Measurements from ENCODE around the gene ZNF362. TPM values are rescaled to one million over a fixed set of nuclear protein-coding genes. Genes with fewer than 3 reads are reported as not detected.

The ZNF362 gene
- total RNA-seq, 2 experiments from 2014 or later, result 8.7 to 12.9 TPM

DNA sequence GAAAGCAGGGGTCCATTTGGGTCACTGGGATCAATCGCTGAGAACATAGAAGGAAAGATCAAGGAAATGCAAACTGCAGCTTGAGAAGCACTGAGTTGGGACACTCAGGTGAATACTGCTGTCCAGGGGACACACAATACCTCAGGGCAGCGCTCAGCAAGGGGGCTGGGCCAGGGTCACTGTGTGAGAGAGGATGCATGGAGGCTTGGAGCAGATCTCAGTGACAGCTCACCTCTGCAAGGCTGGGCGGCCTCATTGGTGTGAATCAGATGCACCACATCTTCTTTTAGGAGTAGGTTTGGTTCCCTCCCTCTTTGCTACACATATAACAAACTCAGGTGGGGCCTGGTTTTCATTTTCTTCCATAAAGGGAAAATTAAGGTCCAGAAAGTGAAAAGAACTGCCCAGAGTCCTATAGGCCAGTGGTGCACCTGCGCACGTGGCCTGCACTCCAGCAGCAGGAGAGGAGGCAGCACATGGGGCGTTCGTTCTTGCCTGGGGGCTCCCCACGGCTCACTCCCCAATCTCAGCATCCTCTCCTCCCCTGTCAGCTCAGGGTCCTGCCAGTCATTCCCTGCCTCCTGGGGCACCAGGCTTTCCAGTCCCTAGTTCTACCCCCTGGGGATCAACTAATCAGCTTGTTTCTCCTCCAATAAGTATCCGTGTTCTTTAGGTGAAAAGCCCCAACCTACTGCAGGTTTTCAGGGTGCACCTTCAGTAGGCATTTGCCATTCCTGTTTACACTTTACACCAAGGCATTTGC lies 63.1 kb downstream of the ZNF362 start:
- H3K4me3 Mint-ChIP-seq, result no peak overlapping the region
- intact Hi-C loops (cut with micrococcal nuclease), result no loop called here
- peaks cover 7% of the 10 kb centered on the region for H3K36me3 Mint-ChIP-seq
- ChIA-PET POLR2A (interaction anchor here (0.9 kb wide), 1 partner anchor 17 kb away, joined by 4 read pairs; no protein-coding TSS in a partner anchor), CTCF (interaction anchor here (1.0 to 1.4 kb wide), 3 partner anchors 24 to 152 kb away, joined by 3 to 4 read pairs (median 3); no protein-coding TSS in a partner anchor)
- no peak overlapping the region for H3K27ac Mint-ChIP-seq
- DNase-seq, result no peak
- no peaks in the 10 kb centered on the region for H3K27me3 Mint-ChIP-seq
- H3K4me1 Mint-ChIP-seq (ENCODE audit: low read depth), result peaks cover 5% of the 10 kb centered on the region
- no peaks in the 10 kb centered on the region for H3K9me3 Mint-ChIP-seq

DNA sequence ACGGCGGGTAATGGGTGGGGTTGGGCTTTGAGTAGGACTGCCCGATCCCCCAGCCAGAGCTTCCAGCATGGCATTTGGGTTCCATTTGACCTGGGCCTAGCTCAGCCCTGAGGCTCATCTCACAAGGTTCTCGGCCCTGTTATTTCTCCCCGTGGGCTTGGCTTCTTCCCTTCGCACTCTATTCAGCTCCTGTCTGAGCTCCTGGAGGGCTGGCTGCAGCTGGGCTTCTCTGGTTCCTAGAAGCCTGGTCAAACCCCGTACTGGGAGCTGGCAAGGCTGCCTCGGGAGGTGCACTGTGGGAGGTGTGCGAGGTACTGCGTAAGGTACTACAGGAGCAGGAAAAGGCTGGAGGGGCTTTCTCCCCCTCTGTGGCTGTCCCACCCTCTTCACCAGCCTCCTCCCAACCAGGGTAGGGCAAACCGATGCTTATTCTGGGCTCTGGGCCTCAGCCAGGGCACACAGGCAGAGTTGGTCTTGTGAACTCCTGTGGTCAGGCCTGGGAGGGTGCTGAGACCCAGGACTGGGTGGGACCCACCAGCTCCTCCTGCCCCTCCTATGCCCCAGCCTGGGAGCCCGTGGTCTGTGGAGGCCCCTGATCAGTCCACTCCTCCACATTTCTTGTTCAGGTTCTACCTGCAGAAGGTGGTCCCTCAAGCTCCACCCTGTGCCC lies 63.8 kb downstream of the ZNF362 start:
- no peaks in the 10 kb centered on the region for H3K9me3 Mint-ChIP-seq
- H3K36me3 Mint-ChIP-seq, result peaks cover 8% of the 10 kb centered on the region
- no peak overlapping the region for H3K27ac Mint-ChIP-seq
- no peak for DNase-seq
- peaks cover 5% of the 10 kb centered on the region for H3K4me1 Mint-ChIP-seq (ENCODE audit: low read depth)
- intact Hi-C loops (cut with micrococcal nuclease), result no loop called here
- no peak overlapping the region for H3K4me3 Mint-ChIP-seq
- POLR2A ChIA-PET, result interaction anchor here (0.6 to 0.9 kb wide), 2 partner anchors 16 to 1609 kb away, joined by 3 to 4 read pairs; no protein-coding TSS in a partner anchor
- no peaks in the 10 kb centered on the region for H3K27me3 Mint-ChIP-seq
- CTCF ChIA-PET, result interaction anchor here (1.2 to 1.4 kb wide), 2 partner anchors 25 to 151 kb away, joined by 3 to 4 read pairs; no protein-coding TSS in a partner anchor

DNA sequence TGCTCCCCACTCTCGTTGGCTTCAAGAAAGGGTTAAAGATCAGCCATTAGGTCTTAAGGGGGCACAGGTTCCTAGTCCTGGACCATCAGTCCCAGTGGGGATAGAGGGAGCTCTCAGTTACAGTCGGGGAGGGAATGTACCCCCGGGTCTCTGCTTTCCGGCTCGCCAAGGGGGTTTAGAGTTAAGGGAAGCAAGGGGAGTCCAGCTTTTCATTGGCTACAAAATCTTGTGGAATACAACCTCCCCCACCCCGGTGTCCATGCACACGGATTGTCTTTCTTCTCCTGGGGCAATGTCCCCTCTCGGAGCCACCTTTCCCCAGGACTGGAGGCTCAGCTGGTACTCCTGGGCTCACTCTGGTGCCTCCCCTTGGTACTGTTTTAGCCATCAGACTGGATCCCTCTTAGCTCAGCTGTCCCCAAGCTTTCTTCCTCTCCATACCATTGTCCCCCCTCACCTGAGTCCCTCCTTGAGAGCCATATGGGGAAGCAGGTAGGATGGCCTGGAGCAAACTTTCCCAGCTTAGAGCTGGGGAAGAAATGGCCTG lies 64.4 kb downstream of the ZNF362 start, which contains the start of gene A3GALT2:
TSS of gene A3GALT2 (minus strand) at position 480 of the 547 bp plus-strand sequence. CDS start at position 480, 0 bp downstream.
- intact Hi-C loops (cut with micrococcal nuclease), result no loop called here
- POLR2A ChIA-PET, result interaction anchor here (0.6 kb wide), 1 partner anchor 1608 kb away, joined by 3 read pairs; no protein-coding TSS in a partner anchor
- CTCF ChIA-PET, result interaction anchor here (1.4 kb wide), 1 partner anchor 150 kb away, joined by 3 read pairs; no protein-coding TSS in a partner anchor

DNA sequence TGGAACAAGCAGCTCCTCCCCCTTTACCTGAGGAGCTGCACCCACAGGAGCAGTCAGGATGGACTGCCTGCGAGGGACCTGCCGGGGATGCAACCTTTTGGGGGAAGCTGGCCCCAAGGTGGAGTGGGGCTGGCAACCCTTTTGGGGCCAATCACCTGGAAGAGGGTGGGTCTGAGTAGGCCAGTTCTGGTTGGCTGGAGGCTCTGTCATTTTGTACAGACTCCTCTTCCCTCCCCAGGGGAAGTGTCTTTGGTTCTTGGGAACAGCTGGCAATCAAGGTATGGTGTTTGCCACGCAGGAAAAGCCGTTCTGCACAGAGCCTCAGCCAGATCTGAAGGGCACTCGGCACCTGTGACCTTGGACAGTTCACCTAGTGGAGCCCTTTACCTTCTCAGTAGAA lies 64.9 kb downstream of the ZNF362 start:
- Mint-ChIP-seq H3K27me3 (no peaks in the 10 kb centered on the region), H3K9me3 (no peaks in the 10 kb centered on the region), H3K4me3 (no peak overlapping the region), H3K27ac (no peak overlapping the region), H3K4me1 (ENCODE audit: low read depth) (no peaks in the 10 kb centered on the region), H3K36me3 (peaks cover 17% of the 10 kb centered on the region)
- intact Hi-C loops (cut with micrococcal nuclease), result no loop called here
- DNase-seq, result no peak
- ChIA-PET CTCF (no interaction called here), POLR2A (interaction anchor here (0.6 kb wide), 1 partner anchor 1608 kb away, joined by 3 read pairs; no protein-coding TSS in a partner anchor)

More for the DNA sequence above, 64.4 kb downstream of the ZNF362 start, which contains the start of gene A3GALT2:
- Mint-ChIP-seq H3K27me3 (no peaks in the 10 kb centered on the region), H3K4me3 (no peak within 1 kb of the TSS), H3K4me1 (ENCODE audit: low read depth) (peaks cover 2% of the 10 kb centered on the region), H3K9me3 (no peaks in the 10 kb centered on the region), H3K27ac (no peak within 1 kb of the TSS), H3K36me3 (peaks cover 12% of the 10 kb centered on the region)
- DNase-seq, result no peak

DNA sequence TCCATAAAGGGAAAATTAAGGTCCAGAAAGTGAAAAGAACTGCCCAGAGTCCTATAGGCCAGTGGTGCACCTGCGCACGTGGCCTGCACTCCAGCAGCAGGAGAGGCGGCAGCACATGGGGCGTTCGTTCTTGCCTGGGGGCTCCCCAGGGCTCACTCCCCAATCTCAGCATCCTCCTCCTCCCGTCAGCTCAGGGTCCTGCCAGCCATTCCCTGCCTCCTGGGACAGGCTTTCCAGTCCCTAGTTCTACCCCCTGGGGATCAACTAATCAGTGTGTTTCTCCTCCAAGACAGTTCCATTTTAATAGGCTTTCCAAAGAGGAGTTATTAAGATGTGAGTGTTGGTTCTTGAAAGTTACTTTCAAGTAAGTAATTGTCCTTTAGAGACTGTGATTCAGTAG lies 65.8 kb downstream of the ZNF362 start:
- no peaks in the 10 kb centered on the region for H3K27me3 Mint-ChIP-seq
- no peak for DNase-seq
- peaks cover 21% of the 10 kb centered on the region for H3K36me3 Mint-ChIP-seq
- no peak overlapping the region for H3K27ac Mint-ChIP-seq
- H3K9me3 Mint-ChIP-seq, result no peaks in the 10 kb centered on the region
- H3K4me3 Mint-ChIP-seq, result no peak overlapping the region
- ChIA-PET CTCF (no interaction called here), POLR2A (no interaction called here)
- H3K4me1 Mint-ChIP-seq (ENCODE audit: low read depth), result no peaks in the 10 kb centered on the region
- intact Hi-C loops (cut with micrococcal nuclease), result no loop called here

DNA sequence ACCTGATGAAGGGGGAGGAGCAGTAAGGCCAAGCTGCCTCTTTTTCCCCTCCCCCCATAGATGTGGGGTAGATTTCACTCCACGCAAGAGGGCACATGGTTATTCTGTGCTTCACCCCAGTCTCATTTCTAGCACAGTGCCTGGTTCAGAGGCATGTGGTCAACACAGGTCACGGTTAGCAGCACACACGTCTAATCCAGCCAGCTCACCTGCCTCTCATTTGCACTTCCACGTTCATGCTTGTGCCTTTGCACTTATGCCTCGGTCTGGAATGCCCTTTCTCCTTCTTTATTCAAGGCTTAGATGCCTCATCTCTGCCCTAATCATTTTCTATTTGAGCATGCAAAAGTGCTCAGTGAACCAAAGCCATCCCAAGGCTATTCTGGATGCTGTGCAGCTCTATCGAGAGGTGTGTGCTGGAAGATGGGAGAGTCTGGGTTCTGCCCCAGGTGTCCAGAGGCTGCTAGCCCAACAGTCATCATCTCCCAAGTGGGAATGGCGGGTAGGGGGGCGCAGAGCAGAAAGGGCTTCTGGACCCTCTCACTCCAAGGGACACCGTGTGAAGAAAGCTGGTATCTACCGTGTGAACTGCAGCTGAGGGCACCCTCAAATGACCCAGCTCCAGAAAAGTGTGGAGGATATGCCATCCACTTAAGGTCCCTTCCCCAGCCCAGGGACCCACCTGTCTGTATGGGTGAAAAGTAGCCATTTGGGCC lies 66.7 kb downstream of the ZNF362 start:
- ChIA-PET POLR2A (no interaction called here), CTCF (interaction anchor here (1.0 to 1.5 kb wide), 2 partner anchors 28 to 290 kb away, joined by 3 to 5 read pairs; no protein-coding TSS in a partner anchor)
- Mint-ChIP-seq H3K36me3 (peaks cover 21% of the 10 kb centered on the region), H3K27ac (no peak overlapping the region), H3K4me3 (no peak overlapping the region), H3K9me3 (no peaks in the 10 kb centered on the region), H3K4me1 (ENCODE audit: low read depth) (no peaks in the 10 kb centered on the region), H3K27me3 (no peaks in the 10 kb centered on the region)
- intact Hi-C loops (cut with micrococcal nuclease), result no loop called here
- DNase-seq, result no peak

DNA sequence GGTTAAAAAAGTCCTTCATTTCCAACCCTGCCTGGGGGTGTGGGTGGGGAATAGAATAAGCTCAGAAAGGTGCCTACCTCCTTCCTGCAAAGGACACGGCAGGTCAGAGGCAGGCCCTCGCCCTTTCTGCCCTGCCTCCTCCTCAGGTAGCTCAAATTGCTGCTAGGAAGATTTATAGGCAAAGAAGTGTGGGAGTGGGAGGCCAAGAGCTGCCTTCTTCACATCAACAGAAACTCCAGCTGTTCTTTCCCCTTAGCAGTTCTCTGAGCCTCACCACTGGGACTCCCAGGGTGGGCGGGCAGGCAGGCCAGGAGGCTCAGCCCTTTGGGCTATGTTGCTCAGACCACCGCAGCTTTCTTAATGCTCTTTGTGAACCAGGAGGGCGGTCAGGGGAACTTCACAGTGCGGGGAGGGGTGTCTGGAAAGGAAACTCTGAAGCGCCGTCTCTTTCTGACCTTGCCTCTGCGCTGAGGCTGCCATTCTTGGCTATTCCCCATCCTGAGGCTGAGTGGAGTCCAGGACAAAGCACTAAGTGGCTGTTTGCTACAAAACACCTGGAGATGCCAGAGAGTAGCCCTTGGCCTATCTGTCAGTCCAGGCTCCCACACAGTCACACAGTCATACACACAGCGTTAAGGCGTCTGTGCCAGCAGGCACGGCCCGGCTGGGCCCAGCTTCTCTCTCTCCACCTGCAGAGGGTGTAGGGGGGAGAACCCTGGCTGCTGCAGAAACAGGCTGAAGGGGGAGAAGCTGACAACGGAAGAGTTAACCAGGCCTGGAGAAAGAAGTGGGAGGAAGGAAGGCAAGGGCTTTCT lies 67.6 kb downstream of the ZNF362 start:
- Mint-ChIP-seq H3K27ac (no peak overlapping the region), H3K4me3 (no peak overlapping the region), H3K36me3 (peaks cover 27% of the 10 kb centered on the region), H3K4me1 (ENCODE audit: low read depth) (no peaks in the 10 kb centered on the region), H3K27me3 (no peaks in the 10 kb centered on the region), H3K9me3 (no peaks in the 10 kb centered on the region)
- no peak for DNase-seq
- intact Hi-C loops (cut with micrococcal nuclease), result no loop called here
- POLR2A ChIA-PET, result no interaction called here
- CTCF ChIA-PET, result interaction anchor here (1.0 to 1.5 kb wide), 2 partner anchors 29 to 289 kb away, joined by 3 to 5 read pairs; no protein-coding TSS in a partner anchor

DNA sequence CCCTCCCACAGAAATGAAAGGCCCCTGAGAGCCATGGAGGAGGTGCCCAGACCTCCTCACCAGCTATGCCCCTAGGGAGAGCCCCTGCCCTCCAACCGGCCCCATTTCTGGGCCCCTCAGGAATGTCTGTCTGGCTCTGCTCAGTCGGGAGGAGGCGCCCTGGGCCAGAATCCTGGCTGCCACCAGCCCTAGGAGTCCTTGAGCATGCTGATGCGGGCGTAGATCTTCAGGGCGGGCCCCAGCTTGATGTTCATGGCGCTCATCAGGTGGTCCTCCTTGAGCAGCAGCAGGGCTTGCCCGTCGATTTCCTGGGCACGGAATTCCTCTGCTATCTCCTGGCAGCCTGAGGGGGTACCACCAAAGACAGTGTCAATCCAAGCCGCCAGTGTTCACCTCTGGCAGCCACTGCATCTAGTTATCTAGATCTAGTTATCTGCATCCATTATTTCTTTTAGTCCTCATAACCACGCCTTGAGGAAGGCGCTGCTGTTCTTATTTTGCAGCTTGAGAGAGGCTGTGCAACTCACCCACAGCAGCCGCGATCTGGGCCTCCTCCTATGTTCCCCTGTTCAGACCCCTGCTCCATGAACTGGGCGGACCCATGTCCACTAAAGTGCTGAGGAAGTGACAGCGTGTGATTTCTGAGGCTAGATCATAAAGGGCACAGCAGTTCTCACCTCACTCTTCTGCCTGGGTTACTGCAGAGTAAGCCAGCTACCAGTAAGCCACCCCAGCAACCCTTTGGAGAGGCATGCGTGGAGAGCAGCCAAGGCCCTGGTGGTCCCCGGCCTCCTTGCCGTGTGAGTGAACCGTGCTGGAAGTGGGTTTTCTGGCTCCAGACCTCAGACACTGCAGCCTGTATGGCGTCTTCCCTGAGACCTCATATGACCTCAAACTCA lies 68.6 kb downstream of the ZNF362 start:
- CTCF ChIA-PET, result interaction anchor here (1.5 kb wide), 1 partner anchor 288 kb away, joined by 3 read pairs; no protein-coding TSS in a partner anchor
- Mint-ChIP-seq H3K27me3 (no peaks in the 10 kb centered on the region), H3K4me1 (ENCODE audit: low read depth) (no peaks in the 10 kb centered on the region), H3K36me3 (peaks cover 34% of the 10 kb centered on the region), H3K9me3 (no peaks in the 10 kb centered on the region), H3K4me3 (no peak overlapping the region), H3K27ac (no peak overlapping the region)
- POLR2A ChIA-PET, result no interaction called here
- intact Hi-C loops (cut with micrococcal nuclease), result no loop called here
- no peak for DNase-seq

DNA sequence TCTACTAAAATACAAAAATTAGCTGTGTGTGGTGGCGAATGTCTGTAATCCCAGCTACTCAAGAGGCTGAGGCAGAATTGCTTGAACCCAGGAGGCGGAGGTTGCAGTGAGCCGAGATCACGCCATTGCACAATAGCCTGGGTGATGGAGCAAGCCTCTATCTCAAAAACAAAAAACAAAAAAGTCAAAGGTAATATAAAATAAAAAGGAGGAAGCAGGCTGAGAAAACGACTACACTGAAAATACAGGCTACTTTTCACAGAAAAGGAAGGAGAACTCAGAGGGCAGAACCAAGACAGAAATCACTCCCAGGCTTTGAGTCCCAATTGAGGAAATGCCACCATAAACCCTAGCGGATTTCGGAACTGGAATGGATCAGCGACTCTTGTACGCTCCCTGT lies 70.5 kb downstream of the ZNF362 start:
- Mint-ChIP-seq H3K27ac (no peak overlapping the region), H3K36me3 (peaks cover 34% of the 10 kb centered on the region), H3K4me3 (no peak overlapping the region), H3K27me3 (no peaks in the 10 kb centered on the region), H3K9me3 (no peaks in the 10 kb centered on the region), H3K4me1 (ENCODE audit: low read depth) (no peaks in the 10 kb centered on the region)
- DNase-seq, result no peak
- POLR2A ChIA-PET, result no interaction called here
- CTCF ChIA-PET, result no interaction called here
- intact Hi-C loops (cut with micrococcal nuclease), result no loop called here

DNA sequence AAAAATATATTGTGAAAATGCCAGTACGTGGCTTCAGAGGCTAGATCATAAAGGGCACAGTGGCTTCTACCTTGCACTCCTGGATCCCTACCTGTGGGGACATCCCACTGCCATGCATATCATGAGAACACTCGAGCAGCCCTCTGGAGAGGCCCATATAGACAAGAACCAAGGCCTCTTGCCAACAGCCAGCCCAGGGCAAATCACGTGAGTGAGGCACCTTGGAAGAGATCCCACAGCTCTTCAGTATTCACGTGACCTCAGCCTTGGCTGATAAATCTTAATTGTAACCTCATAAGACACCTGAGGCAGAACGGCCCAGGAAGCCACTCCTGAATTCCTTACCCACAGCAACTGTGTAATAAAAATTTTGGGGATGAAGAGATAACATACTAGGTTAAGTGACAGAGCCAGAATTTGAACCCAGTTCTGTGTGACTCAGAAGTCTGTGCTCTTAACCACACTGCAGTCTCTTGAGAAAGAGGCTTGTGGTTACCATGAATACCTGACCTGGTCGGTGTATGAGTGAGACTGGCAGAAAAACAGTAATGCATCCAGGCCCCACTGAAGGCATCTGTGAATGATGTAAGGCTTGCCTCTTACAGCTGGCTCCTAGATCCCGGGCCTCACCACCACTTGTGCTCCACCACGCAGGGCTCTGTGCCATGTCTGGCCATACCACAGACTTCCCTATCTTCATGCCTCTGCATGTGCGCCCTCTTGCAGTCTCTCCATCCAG lies 71.5 kb downstream of the ZNF362 start:
- ChIA-PET POLR2A (no interaction called here), CTCF (no interaction called here)
- intact Hi-C loops (cut with micrococcal nuclease), result no loop called here
- Mint-ChIP-seq H3K27ac (no peak overlapping the region), H3K27me3 (no peaks in the 10 kb centered on the region), H3K9me3 (no peaks in the 10 kb centered on the region), H3K4me1 (ENCODE audit: low read depth) (no peaks in the 10 kb centered on the region), H3K4me3 (no peak overlapping the region), H3K36me3 (peaks cover 34% of the 10 kb centered on the region)
- DNase-seq, result no peak
